GM18505 (cell line): Measurements from ENCODE around the gene OSBPL10.

Experiments
- ATAC-seq: cut with Tn5 transposase; IDR thresholded peaks from one replicate; pipeline ENCODE4 v1.9.1; 2021; ENCODE audit not compliant: unreplicated experiment
- POLR2A ChIP-seq: IDR thresholded peaks from 4 replicates; pipeline ENCODE4 v1.6.1; 2011; ENCODE audit warnings: borderline replicate concordance; ENCODE audit not compliant: insufficient read depth, insufficient read length; ENCODE audit errors: extremely low read depth

OSBPL10 gene

GRCh38 chr3:31847760-31848159, 133.3 kb downstream of the OSBPL10 start:
- no peak for TF ChIP-seq POLR2A
- no peak for ATAC-seq

DNA sequence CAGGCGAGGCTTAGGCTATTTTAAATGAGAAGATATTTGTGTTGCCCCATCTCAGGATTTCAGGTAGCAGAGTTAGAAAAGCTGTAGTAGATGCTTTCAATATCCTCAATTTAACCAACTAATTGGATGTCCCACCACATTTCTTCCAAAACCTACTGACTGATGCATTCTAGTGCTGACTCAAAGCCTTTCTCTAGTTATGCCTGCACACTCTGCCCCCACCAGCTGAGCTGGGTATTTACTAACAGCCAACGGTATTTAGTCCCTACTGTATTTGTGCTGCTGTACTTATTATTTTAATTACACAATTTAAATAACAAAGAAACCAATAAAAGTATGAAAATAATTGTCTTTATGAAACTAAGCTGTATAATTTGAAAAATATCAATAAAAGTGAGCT, 139.5 kb downstream of the OSBPL10 start:
- ATAC-seq, result no peak
- no peak for TF ChIP-seq POLR2A

GRCh38 chr3:31840252-31840651, 140.8 kb downstream of the OSBPL10 start:
- TF ChIP-seq POLR2A, result no peak
- ATAC-seq, result no peak

DNA sequence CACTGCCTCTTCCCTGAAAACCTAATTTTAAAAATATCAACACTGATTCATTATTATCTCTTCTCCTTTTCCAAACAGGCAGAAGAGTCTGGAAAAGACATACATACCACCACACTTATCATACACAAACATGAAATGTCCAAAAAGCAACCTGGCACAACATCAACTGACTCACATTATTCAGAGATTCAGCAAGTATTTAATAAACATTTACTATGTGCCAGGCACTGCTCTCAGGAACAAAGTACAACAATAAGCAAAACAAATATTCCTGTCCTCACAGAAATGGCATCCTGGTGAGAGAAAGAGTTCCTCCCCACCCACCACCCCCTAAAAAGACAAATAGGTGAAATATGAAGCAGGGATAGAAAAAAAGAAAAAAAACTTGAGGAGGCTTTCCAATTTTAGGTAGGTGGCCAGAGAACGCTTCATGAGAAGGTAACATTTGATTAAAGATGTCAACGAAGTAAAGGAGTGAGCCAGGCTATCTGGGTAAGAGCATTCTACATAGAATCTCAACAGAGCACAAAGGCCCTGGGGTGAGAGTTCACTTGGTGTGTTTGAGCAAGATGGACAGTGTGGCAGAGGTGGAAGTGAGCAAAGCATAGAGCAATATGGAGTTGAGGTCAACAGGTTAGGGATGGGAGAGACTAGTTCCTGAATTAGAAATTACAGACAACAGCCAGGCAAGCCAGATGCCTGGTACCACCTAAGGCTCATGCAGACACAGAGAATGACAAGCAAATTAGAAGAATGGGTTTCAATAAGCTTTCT, 141.7 kb downstream of the OSBPL10 start:
- no peak for TF ChIP-seq POLR2A
- ATAC-seq, result no peak

GRCh38 chr3:31836131-31837075, 144.7 kb downstream of the OSBPL10 start:
- no peak for TF ChIP-seq POLR2A
- ATAC-seq, result no peak

- ATAC-seq, result no peak
- TF ChIP-seq POLR2A, result no peak
These were observed 147.5 kb downstream of the OSBPL10 start for GRCh38 chr3:31833391-31834190.

GRCh38 chr3:31832551-31832950, 148.5 kb downstream of the OSBPL10 start:
- TF ChIP-seq POLR2A, result no peak
- no peak for ATAC-seq

- no peak for ATAC-seq
- TF ChIP-seq POLR2A, result no peak
These were observed 149.5 kb downstream of the OSBPL10 start for GRCh38 chr3:31831591-31831990.

DNA sequence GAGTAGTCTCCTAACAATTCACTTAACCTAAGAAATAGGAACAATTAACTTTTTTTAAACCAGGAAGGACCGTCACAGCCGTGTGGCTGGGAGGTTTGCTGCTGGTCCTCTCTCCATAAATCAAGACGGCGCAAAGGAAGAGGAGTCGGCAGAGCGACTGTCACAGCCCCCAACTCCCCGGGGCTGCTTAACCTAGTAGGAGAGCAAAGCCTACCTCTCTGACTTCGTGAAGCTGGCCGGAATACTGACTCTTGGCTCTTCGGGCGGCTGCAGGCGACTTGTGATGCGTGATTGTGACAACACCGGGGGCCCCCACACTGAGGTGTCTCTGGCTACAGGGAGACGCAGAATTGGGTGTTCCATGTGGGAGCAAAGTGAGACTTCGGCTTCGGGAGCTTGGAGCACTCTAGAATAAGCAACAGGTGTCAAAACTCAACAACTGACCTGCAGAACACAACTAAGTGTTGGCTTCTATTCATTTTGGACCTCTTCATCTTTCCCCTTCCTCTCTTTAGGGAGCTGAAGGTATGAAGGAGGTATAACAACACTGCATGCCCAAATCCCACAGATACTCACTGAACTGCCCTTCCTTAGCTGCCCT, 151.1 kb downstream of the OSBPL10 start:
- no peak for TF ChIP-seq POLR2A
- no peak for ATAC-seq

GRCh38 chr3:31829010-31829409, 152.1 kb downstream of the OSBPL10 start:
- TF ChIP-seq POLR2A, result no peak
- ATAC-seq, result no peak

DNA sequence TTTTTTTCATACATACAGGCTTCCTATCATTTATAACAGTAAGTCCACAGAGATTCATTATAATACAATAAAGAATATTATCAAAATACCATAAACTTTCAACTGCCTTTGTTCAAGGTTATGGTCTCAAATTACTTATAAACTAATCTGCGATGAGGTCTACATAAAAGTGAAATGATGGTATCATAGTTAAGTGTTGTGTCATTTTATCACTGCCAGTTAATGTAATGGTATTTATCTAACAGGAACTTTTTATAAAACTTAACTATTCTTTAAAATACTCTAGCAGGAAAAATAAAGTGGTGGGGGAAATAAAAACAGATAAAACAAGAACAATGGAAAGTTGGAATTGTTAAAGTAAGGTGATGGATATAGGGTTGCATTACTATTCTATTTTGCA, 153.1 kb downstream of the OSBPL10 start:
- no peak for ATAC-seq
- no peak for TF ChIP-seq POLR2A

GRCh38 chr3:31823184-31823583, 157.9 kb downstream of the OSBPL10 start:
- no peak for ATAC-seq
- TF ChIP-seq POLR2A, result no peak

DNA sequence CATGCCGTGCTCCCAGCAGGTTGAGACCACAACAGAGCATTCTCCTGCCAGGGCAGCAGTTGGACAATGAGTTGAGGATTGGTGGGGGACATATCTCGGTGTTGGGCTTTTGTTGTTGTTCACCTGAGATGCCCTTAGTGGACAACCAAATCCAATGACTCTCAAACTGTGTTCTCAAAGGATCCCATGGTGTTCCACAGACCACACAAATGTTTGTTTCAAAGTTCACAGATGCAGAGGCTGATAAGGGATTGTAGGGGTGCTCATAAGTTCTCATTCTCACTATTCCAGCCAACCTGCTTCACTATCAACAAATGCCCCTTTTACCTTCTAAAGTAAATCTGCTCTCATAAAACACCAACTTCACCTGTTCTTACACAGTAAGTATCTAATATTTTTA, 159.9 kb downstream of the OSBPL10 start:
- no peak for TF ChIP-seq POLR2A
- ATAC-seq, result no peak

GRCh38 chr3:31819441-31819840, 161.6 kb downstream of the OSBPL10 start:
- ATAC-seq, result no peak
- TF ChIP-seq POLR2A, result no peak
